ENCODE data around the gene SLC46A2.

SLC46A2 gene

GRCh38 chr9:112852741-112853504 lies 37.8 kb downstream of the SLC46A2 start:
- no peak overlapping the region for H3K4me3 ChIP-seq (ENCODE audit: insufficient read depth, low read depth, low read length, poor library complexity, severe bottlenecking)
- peaks cover 13% of the 10 kb centered on the region for H3K36me3 ChIP-seq (ENCODE audit: control insufficient read depth, insufficient read depth, low read length)
- no peaks in the 10 kb centered on the region for H3K9me3 ChIP-seq (ENCODE audit: control insufficient read depth, low read length)
- H3K27me3 ChIP-seq (replicated peaks; ENCODE audit: control insufficient read depth, insufficient read depth, low read length, poor library complexity, severe bottlenecking), result no peaks in the 10 kb centered on the region
- DNase-seq, result no peak
- no peak overlapping the region for H3K27ac ChIP-seq (ENCODE audit: insufficient read depth, low read length, poor library complexity, severe bottlenecking)
- no peaks in the 10 kb centered on the region for H3K4me1 ChIP-seq (ENCODE audit: control insufficient read depth, insufficient read depth, low read length, poor library complexity, severe bottlenecking)

- no peak overlapping the region for H3K4me3 ChIP-seq (ENCODE audit: insufficient read depth, low read depth, low read length, poor library complexity, severe bottlenecking)
- no peaks in the 10 kb centered on the region for H3K27me3 ChIP-seq (replicated peaks; ENCODE audit: control insufficient read depth, insufficient read depth, low read length, poor library complexity, severe bottlenecking)
- H3K27ac ChIP-seq (ENCODE audit: insufficient read depth, low read length, poor library complexity, severe bottlenecking), result no peak overlapping the region
- peaks cover 13% of the 10 kb centered on the region for H3K36me3 ChIP-seq (ENCODE audit: control insufficient read depth, insufficient read depth, low read length)
- no peaks in the 10 kb centered on the region for H3K4me1 ChIP-seq (ENCODE audit: control insufficient read depth, insufficient read depth, low read length, poor library complexity, severe bottlenecking)
- H3K9me3 ChIP-seq (ENCODE audit: control insufficient read depth, low read length), result no peaks in the 10 kb centered on the region
- no peak for DNase-seq
Measured at GRCh38 chr9:112850840-112851239, 39.8 kb downstream of the SLC46A2 start.

- H3K27ac ChIP-seq (ENCODE audit: insufficient read depth, low read length, poor library complexity, severe bottlenecking), result no peak overlapping the region
Measured at GRCh38 chr9:112849363-112849922, 41.2 kb downstream of the SLC46A2 start.

GRCh38 chr9:112848316-112849151 lies 42.1 kb downstream of the SLC46A2 start:
- H3K4me1 ChIP-seq (ENCODE audit: control insufficient read depth, insufficient read depth, low read length, poor library complexity, severe bottlenecking), result no peaks in the 10 kb centered on the region

More at GRCh38 chr9:112849363-112849922, 41.2 kb downstream of the SLC46A2 start:
- H3K36me3 ChIP-seq (ENCODE audit: control insufficient read depth, insufficient read depth, low read length), result peaks cover 13% of the 10 kb centered on the region
- no peaks in the 10 kb centered on the region for H3K9me3 ChIP-seq (ENCODE audit: control insufficient read depth, low read length)
- no peak for DNase-seq
- H3K4me3 ChIP-seq (ENCODE audit: insufficient read depth, low read depth, low read length, poor library complexity, severe bottlenecking), result no peak overlapping the region
- H3K27me3 ChIP-seq (replicated peaks; ENCODE audit: control insufficient read depth, insufficient read depth, low read length, poor library complexity, severe bottlenecking), result no peaks in the 10 kb centered on the region
- H3K4me1 ChIP-seq (ENCODE audit: control insufficient read depth, insufficient read depth, low read length, poor library complexity, severe bottlenecking), result no peaks in the 10 kb centered on the region

GRCh38 chr9:112846528-112847488 lies 43.9 kb downstream of the SLC46A2 start:
- no peak overlapping the region for H3K4me3 ChIP-seq (ENCODE audit: insufficient read depth, low read depth, low read length, poor library complexity, severe bottlenecking)
- no peaks in the 10 kb centered on the region for H3K4me1 ChIP-seq (ENCODE audit: control insufficient read depth, insufficient read depth, low read length, poor library complexity, severe bottlenecking)
- no peak for DNase-seq
- no peaks in the 10 kb centered on the region for H3K9me3 ChIP-seq (ENCODE audit: control insufficient read depth, low read length)
- H3K27me3 ChIP-seq (replicated peaks; ENCODE audit: control insufficient read depth, insufficient read depth, low read length, poor library complexity, severe bottlenecking), result no peaks in the 10 kb centered on the region
- H3K27ac ChIP-seq (ENCODE audit: insufficient read depth, low read length, poor library complexity, severe bottlenecking), result no peak overlapping the region
- peaks cover 10% of the 10 kb centered on the region for H3K36me3 ChIP-seq (ENCODE audit: control insufficient read depth, insufficient read depth, low read length)

More at GRCh38 chr9:112848316-112849151, 42.1 kb downstream of the SLC46A2 start:
- Histone ChIP-seq H3K36me3 (ENCODE audit: control insufficient read depth, insufficient read depth, low read length) (peaks cover 13% of the 10 kb centered on the region), H3K27me3 (replicated peaks; ENCODE audit: control insufficient read depth, insufficient read depth, low read length, poor library complexity, severe bottlenecking) (no peaks in the 10 kb centered on the region), H3K9me3 (ENCODE audit: control insufficient read depth, low read length) (no peaks in the 10 kb centered on the region), H3K4me3 (ENCODE audit: insufficient read depth, low read depth, low read length, poor library complexity, severe bottlenecking) (no peak overlapping the region), H3K27ac (ENCODE audit: insufficient read depth, low read length, poor library complexity, severe bottlenecking) (no peak overlapping the region)
- DNase-seq, result no peak

GRCh38 chr9:112844771-112845542 lies 45.7 kb downstream of the SLC46A2 start:
- no peaks in the 10 kb centered on the region for H3K27me3 ChIP-seq (replicated peaks; ENCODE audit: control insufficient read depth, insufficient read depth, low read length, poor library complexity, severe bottlenecking)
- H3K9me3 ChIP-seq (ENCODE audit: control insufficient read depth, low read length), result no peaks in the 10 kb centered on the region
- peak; percentile 27 to 56 (median 38) for DNase-seq
- no peak overlapping the region for H3K4me3 ChIP-seq (ENCODE audit: insufficient read depth, low read depth, low read length, poor library complexity, severe bottlenecking)
- no peaks in the 10 kb centered on the region for H3K4me1 ChIP-seq (ENCODE audit: control insufficient read depth, insufficient read depth, low read length, poor library complexity, severe bottlenecking)
- no peak overlapping the region for H3K27ac ChIP-seq (ENCODE audit: insufficient read depth, low read length, poor library complexity, severe bottlenecking)
- H3K36me3 ChIP-seq (ENCODE audit: control insufficient read depth, insufficient read depth, low read length), result no peaks in the 10 kb centered on the region

- no peaks in the 10 kb centered on the region for H3K27me3 ChIP-seq (replicated peaks; ENCODE audit: control insufficient read depth, insufficient read depth, low read length, poor library complexity, severe bottlenecking)
- H3K36me3 ChIP-seq (ENCODE audit: control insufficient read depth, insufficient read depth, low read length), result peaks cover 6% of the 10 kb centered on the region
- no peak for DNase-seq
- H3K4me3 ChIP-seq (ENCODE audit: insufficient read depth, low read depth, low read length, poor library complexity, severe bottlenecking), result no peak overlapping the region
- no peak overlapping the region for H3K27ac ChIP-seq (ENCODE audit: insufficient read depth, low read length, poor library complexity, severe bottlenecking)
- no peaks in the 10 kb centered on the region for H3K4me1 ChIP-seq (ENCODE audit: control insufficient read depth, insufficient read depth, low read length, poor library complexity, severe bottlenecking)
- no peaks in the 10 kb centered on the region for H3K9me3 ChIP-seq (ENCODE audit: control insufficient read depth, low read length)
Measured at GRCh38 chr9:112842555-112842954, 48.1 kb downstream of the SLC46A2 start.

GRCh38 chr9:112841261-112841660 lies 49.4 kb downstream of the SLC46A2 start:
- no peaks in the 10 kb centered on the region for H3K27me3 ChIP-seq (replicated peaks; ENCODE audit: control insufficient read depth, insufficient read depth, low read length, poor library complexity, severe bottlenecking)
- no peaks in the 10 kb centered on the region for H3K9me3 ChIP-seq (ENCODE audit: control insufficient read depth, low read length)
- no peak overlapping the region for H3K27ac ChIP-seq (ENCODE audit: insufficient read depth, low read length, poor library complexity, severe bottlenecking)
- H3K4me1 ChIP-seq (ENCODE audit: control insufficient read depth, insufficient read depth, low read length, poor library complexity, severe bottlenecking), result no peaks in the 10 kb centered on the region
- DNase-seq, result no peak
- peaks cover 6% of the 10 kb centered on the region for H3K36me3 ChIP-seq (ENCODE audit: control insufficient read depth, insufficient read depth, low read length)
- H3K4me3 ChIP-seq (ENCODE audit: insufficient read depth, low read depth, low read length, poor library complexity, severe bottlenecking), result no peak overlapping the region

GRCh38 chr9:112839331-112839730 lies 51.3 kb downstream of the SLC46A2 start:
- no peak overlapping the region for H3K27ac ChIP-seq (ENCODE audit: insufficient read depth, low read length, poor library complexity, severe bottlenecking)

More at GRCh38 chr9:112839331-112839730, 51.3 kb downstream of the SLC46A2 start:
- no peak for DNase-seq
- Histone ChIP-seq H3K9me3 (ENCODE audit: control insufficient read depth, low read length) (no peaks in the 10 kb centered on the region), H3K36me3 (ENCODE audit: control insufficient read depth, insufficient read depth, low read length) (peaks cover 6% of the 10 kb centered on the region), H3K27me3 (replicated peaks; ENCODE audit: control insufficient read depth, insufficient read depth, low read length, poor library complexity, severe bottlenecking) (no peaks in the 10 kb centered on the region), H3K4me3 (ENCODE audit: insufficient read depth, low read depth, low read length, poor library complexity, severe bottlenecking) (no peak overlapping the region), H3K4me1 (ENCODE audit: control insufficient read depth, insufficient read depth, low read length, poor library complexity, severe bottlenecking) (no peaks in the 10 kb centered on the region)

All from effector memory CD4-positive, alpha-beta T cell (primary cell).